ENCODE data around the gene SKAP1. TPM values are rescaled to one million over a fixed set of nuclear protein-coding genes. Genes with fewer than 3 reads are reported as not detected.

The SKAP1 gene
- total RNA-seq, 1 donor from 2014 or later: 5.1 TPM

DNA sequence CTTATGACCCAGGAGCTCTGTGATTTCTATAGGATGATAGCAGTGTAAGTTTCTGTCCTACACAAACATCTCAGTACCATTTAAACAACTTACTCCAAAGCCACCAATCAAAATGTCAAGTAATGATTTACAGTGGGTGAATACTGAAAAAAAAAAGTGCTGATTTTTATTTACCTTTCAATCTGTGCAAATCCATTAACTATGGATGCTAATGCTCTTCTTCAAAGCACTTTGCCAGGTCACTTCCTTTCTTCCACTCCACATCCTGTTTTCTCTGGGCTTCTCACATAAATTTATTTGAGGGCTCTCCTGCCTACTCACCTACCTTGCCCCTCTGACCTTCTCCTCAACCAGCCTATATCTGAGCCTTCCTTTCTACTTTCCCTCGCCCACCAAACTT, 101.6 kb downstream of the SKAP1 start:
- TF ChIP-seq CTCF (IDR thresholded peaks at IDR 0.05): no peak
- no peak overlapping the region for H3K4me3 ChIP-seq
- peaks cover 56% of the 10 kb centered on the region for H3K27me3 ChIP-seq
- H3K27ac ChIP-seq: no peak overlapping the region
- no peaks in the 10 kb centered on the region for H3K4me1 ChIP-seq
- no peaks in the 10 kb centered on the region for H3K36me3 ChIP-seq
- DNase-seq (no peak), ATAC-seq (no peak)
- intact Hi-C loops (cut with DNase I): no loop called here
- H3K9me3 ChIP-seq: no peaks in the 10 kb centered on the region

DNA sequence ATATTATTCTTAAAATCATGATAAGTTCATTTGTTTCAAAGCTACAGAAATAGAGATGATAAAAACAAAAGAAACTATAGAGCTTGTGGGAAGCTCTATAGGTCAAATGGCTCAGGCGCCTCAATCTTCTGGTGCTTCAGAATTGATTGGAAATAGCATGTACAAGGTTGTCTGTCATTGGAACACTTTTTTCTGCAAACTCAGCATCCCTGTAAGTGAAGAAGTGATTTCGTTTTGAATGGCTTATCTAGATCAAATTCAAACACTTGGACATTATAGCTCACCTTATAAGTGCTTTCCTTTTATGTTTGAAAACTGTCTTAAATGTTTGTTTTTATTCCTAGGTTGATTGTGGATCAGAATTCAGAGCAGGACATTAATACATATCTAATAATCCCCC, 103.7 kb downstream of the SKAP1 start:
- Histone ChIP-seq H3K9me3 (no peaks in the 10 kb centered on the region), H3K27me3 (peaks cover 35% of the 10 kb centered on the region), H3K27ac (no peak overlapping the region), H3K4me3 (no peak overlapping the region), H3K36me3 (no peaks in the 10 kb centered on the region), H3K4me1 (no peaks in the 10 kb centered on the region)
- no peak for DNase-seq
- ATAC-seq: no peak
- intact Hi-C loops (cut with DNase I): no loop called here
- no peak for TF ChIP-seq CTCF (IDR thresholded peaks at IDR 0.05)

DNA sequence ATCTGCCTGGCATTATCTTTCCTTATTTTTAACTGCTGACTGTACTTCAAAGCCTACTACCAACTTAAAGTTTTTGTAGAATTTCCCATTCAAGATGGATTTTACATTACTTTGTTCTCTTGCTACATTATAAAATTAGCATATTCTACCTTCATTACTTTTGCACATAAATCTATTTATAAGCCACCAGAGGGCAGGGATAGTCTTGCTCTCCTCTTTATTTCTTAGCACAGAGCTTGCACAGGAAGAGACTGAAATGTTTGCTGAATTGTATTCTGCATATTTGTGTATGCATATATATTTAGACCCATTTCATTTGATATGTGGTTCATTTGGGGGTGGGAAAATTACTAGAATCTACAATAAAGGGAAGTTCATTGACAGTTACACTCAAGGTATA, 108.0 kb downstream of the SKAP1 start:
- no peak overlapping the region for H3K27ac ChIP-seq
- H3K9me3 ChIP-seq: no peaks in the 10 kb centered on the region
- H3K27me3 ChIP-seq: peaks cover 15% of the 10 kb centered on the region
- ATAC-seq: no peak
- H3K4me3 ChIP-seq: no peak overlapping the region
- TF ChIP-seq CTCF (IDR thresholded peaks at IDR 0.05): no peak
- no peaks in the 10 kb centered on the region for H3K4me1 ChIP-seq
- DNase-seq: no peak
- intact Hi-C loops (cut with DNase I): no loop called here
- no peaks in the 10 kb centered on the region for H3K36me3 ChIP-seq

DNA sequence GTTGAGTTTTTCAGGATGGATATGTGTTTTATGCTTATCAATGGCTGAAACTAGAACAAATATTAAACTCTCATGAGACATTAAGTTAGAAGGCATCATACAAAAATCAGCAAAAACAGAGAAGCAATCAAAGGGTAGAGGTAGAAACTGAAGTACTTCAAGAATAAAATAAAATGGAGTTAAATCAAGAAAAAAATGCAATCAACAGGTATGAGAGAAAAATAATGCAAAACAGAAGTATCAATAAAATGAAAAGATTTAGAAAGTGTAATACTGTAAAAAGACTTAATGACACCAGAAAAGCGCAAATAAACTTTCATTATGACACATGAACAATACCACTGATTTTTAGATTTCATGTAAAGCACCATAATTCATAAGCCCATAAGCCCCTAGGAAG, 112.3 kb downstream of the SKAP1 start:
- DNase-seq (no peak), ATAC-seq (no peak)
- H3K27ac ChIP-seq: no peak overlapping the region
- intact Hi-C loops (cut with DNase I): loop anchor here (10.0 kb wide), 1 partner anchor 307 kb away; the partner anchor contains the start of gene HOXB9
- no peak for TF ChIP-seq CTCF (IDR thresholded peaks at IDR 0.05)
- H3K4me1 ChIP-seq: no peaks in the 10 kb centered on the region
- no peaks in the 10 kb centered on the region for H3K36me3 ChIP-seq
- no peaks in the 10 kb centered on the region for H3K9me3 ChIP-seq
- peaks cover 26% of the 10 kb centered on the region for H3K27me3 ChIP-seq
- H3K4me3 ChIP-seq: no peak overlapping the region

- no peak for TF ChIP-seq CTCF (IDR thresholded peaks at IDR 0.05)
- H3K27me3 ChIP-seq: peaks cover 49% of the 10 kb centered on the region
- intact Hi-C loops (cut with DNase I): loop anchor here (10.0 kb wide), 1 partner anchor 310 kb away; the partner anchor contains the start of gene HOXB9
- DNase-seq (no peak), ATAC-seq (no peak)
- H3K36me3 ChIP-seq: no peaks in the 10 kb centered on the region
- no peak overlapping the region for H3K27ac ChIP-seq
- H3K4me3 ChIP-seq: no peak overlapping the region
- H3K9me3 ChIP-seq: no peaks in the 10 kb centered on the region
- no peaks in the 10 kb centered on the region for H3K4me1 ChIP-seq
Observed at GRCh38 chr17:48314716-48315115, 115.3 kb downstream of the SKAP1 start.
